Ishikawa (cell line): ENCODE results near the gene GAP43.

Experiments used
- EP300 ChIP-seq: IDR thresholded peaks from 2 replicates; pipeline ENCODE4 v1.6.1; 2012; ENCODE audit warnings: borderline replicate concordance
- RAD21 ChIP-seq: IDR thresholded peaks from 2 replicates; pipeline ENCODE4 v1.6.1; 2012; ENCODE audit warnings: low read depth
- TEAD4 ChIP-seq: IDR thresholded peaks from 2 replicates; pipeline ENCODE4 v1.6.1; 2012
- TF ChIP-seq, protein P1 (sequence below): IDR thresholded peaks from 2 replicates; pipeline ENCODE4 v1.6.1; 2012; ENCODE audit warnings: low read depth, mild to moderate bottlenecking

DNA sequence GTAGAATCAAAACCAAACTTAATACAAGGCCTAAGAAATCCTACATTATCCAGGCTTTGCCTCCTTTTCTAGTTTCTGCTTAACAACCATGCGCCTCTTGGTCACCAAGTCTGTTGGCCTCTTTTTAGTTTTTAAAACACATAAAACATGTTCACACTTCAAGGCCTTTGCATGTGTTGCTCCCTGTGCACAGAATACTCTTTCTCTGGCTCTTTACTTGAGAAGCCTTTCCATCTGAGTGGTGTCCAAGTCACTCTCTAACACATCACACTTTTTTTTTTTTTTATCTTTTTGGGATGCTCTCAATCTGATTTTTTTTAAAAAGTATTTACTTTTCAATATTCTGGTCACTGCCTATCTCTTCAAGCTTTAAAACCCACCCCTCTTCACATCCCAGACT is 14.9 kb downstream of the GAP43 start:
- TF ChIP-seq RAD21 (no peak), TEAD4 (no peak), EP300 (no peak)
- TF ChIP-seq, protein P1, sequence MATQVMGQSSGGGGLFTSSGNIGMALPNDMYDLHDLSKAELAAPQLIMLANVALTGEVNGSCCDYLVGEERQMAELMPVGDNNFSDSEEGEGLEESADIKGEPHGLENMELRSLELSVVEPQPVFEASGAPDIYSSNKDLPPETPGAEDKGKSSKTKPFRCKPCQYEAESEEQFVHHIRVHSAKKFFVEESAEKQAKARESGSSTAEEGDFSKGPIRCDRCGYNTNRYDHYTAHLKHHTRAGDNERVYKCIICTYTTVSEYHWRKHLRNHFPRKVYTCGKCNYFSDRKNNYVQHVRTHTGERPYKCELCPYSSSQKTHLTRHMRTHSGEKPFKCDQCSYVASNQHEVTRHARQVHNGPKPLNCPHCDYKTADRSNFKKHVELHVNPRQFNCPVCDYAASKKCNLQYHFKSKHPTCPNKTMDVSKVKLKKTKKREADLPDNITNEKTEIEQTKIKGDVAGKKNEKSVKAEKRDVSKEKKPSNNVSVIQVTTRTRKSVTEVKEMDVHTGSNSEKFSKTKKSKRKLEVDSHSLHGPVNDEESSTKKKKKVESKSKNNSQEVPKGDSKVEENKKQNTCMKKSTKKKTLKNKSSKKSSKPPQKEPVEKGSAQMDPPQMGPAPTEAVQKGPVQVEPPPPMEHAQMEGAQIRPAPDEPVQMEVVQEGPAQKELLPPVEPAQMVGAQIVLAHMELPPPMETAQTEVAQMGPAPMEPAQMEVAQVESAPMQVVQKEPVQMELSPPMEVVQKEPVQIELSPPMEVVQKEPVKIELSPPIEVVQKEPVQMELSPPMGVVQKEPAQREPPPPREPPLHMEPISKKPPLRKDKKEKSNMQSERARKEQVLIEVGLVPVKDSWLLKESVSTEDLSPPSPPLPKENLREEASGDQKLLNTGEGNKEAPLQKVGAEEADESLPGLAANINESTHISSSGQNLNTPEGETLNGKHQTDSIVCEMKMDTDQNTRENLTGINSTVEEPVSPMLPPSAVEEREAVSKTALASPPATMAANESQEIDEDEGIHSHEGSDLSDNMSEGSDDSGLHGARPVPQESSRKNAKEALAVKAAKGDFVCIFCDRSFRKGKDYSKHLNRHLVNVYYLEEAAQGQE = no peak
